ENCODE measurements around the gene EFR3B.

- TF ChIP-seq, protein P1, sequence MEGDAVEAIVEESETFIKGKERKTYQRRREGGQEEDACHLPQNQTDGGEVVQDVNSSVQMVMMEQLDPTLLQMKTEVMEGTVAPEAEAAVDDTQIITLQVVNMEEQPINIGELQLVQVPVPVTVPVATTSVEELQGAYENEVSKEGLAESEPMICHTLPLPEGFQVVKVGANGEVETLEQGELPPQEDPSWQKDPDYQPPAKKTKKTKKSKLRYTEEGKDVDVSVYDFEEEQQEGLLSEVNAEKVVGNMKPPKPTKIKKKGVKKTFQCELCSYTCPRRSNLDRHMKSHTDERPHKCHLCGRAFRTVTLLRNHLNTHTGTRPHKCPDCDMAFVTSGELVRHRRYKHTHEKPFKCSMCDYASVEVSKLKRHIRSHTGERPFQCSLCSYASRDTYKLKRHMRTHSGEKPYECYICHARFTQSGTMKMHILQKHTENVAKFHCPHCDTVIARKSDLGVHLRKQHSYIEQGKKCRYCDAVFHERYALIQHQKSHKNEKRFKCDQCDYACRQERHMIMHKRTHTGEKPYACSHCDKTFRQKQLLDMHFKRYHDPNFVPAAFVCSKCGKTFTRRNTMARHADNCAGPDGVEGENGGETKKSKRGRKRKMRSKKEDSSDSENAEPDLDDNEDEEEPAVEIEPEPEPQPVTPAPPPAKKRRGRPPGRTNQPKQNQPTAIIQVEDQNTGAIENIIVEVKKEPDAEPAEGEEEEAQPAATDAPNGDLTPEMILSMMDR (conservative IDR thresholded peaks at IDR 0.05; ENCODE audit: low read length): no peak
- TF ChIP-seq EZH2phosphoT487 (IDR thresholded peaks at IDR 0.05; ENCODE audit: borderline replicate concordance, low read depth, low read length): no peak
Observed at GRCh38 chr2:25098670-25099486, 57.0 kb downstream of the EFR3B start.

Measured in OCI-LY7 (cell line).